ENCODE measurements around the gene ZBTB20.

- TF ChIP-seq CTCF (IDR thresholded peaks at IDR 0.05) (no peak), POLR2A (IDR thresholded peaks at IDR 0.05) (no peak), EP300 (IDR thresholded peaks at IDR 0.05) (no peak)
Measured at GRCh38 chr3:114338651-114339357, 808.3 kb downstream of the ZBTB20 start.
